Gastrocnemius medialis (tissue), 4 donors: ENCODE measurements around the gene PLB1.

ENCODE experiments used
- POLR2A ChIP-seq, 2 donors: fragments of 450-650 bp; IDR thresholded peaks; one replicate each; pipeline ENCODE4 v1.6.1; 2017; ENCODE audit warnings: antibody characterized with exemption in 2 of 2, mild to moderate bottlenecking in 2 of 2, moderate library complexity in 2 of 2
- TF ChIP-seq, protein P1 (sequence below), 5 experiments: fragments of 450-650 bp in 3 of 5; fragments of 200-600 bp in 2 of 5; sonication (generic) in 2 of 5; IDR thresholded peaks in 4 of 5; conservative IDR thresholded peaks in 1 of 5; 1 replicate in 4 of 5; 2 replicates in 1 of 5; pipeline ENCODE4 v1.5.1; 2016 to 2019; ENCODE audit warnings: antibody characterized with exemption in 5 of 5, mild to moderate bottlenecking in 3 of 5, moderate library complexity in 3 of 5

DNA sequence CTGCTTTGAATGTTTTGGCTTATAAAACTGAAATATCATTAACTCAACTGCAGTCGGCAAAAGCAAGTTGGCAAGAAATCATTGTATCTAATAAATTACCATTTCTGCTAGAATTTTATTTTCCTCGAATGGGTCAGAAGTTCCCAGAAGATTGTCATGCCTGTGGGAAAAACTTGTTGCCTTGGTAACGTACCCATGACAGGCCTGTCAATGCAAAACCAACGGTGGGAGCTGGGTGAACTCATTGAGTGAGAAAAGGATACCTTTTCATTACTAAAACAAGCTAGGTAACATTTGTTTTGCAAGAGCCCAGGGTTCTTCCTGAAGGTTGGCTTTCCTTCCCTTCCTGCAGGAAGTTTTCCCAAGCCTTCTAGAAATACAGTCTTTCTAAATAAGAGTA lies 9.5 kb downstream of the PLB1 start:
- TF ChIP-seq POLR2A (IDR thresholded peaks at IDR 0.05): no peak
- TF ChIP-seq, protein P1, sequence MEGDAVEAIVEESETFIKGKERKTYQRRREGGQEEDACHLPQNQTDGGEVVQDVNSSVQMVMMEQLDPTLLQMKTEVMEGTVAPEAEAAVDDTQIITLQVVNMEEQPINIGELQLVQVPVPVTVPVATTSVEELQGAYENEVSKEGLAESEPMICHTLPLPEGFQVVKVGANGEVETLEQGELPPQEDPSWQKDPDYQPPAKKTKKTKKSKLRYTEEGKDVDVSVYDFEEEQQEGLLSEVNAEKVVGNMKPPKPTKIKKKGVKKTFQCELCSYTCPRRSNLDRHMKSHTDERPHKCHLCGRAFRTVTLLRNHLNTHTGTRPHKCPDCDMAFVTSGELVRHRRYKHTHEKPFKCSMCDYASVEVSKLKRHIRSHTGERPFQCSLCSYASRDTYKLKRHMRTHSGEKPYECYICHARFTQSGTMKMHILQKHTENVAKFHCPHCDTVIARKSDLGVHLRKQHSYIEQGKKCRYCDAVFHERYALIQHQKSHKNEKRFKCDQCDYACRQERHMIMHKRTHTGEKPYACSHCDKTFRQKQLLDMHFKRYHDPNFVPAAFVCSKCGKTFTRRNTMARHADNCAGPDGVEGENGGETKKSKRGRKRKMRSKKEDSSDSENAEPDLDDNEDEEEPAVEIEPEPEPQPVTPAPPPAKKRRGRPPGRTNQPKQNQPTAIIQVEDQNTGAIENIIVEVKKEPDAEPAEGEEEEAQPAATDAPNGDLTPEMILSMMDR (IDR thresholded peaks at IDR 0.05 in 4 of 5, conservative IDR thresholded peaks at IDR 0.05 in 1 of 5): no peak
